OCI-LY1 (cell line): ENCODE data around the gene SLC39A12.

Experiments
- H2AFZ ChIP-seq: fragments of 200-600 bp; sonication (generic), shearing (Covaris generic); 2 replicates; pipeline ENCODE4 v1.6.0; 2014; ENCODE audit warnings: antibody characterized with exemption, mild to moderate bottlenecking, low read length
- H3F3A ChIP-seq: fragments of 200-600 bp; sonication (generic), shearing (Covaris generic); 2 replicates; pipeline ENCODE4 v1.6.0; 2014; ENCODE audit warnings: mild to moderate bottlenecking, antibody characterized with exemption, low read length, moderate library complexity; ENCODE audit not compliant: insufficient read depth
- H3K27ac ChIP-seq: fragments of 200-600 bp; sonication (generic); 2 replicates; pipeline ENCODE4 v1.5.1; 2014; ENCODE audit warnings: low read length, mixed run types, mild to moderate bottlenecking, low read depth; ENCODE audit not compliant: poor library complexity, severe bottlenecking
- H3K27me3 ChIP-seq: fragments of 200-600 bp; sonication (generic); 2 replicates; pipeline ENCODE4 v1.6.0; 2014; ENCODE audit warnings: antibody characterized with exemption, mild to moderate bottlenecking, low read length, moderate library complexity; ENCODE audit not compliant: insufficient read depth
- H3K36me3 ChIP-seq: fragments of 200-600 bp; sonication (generic); 2 replicates; pipeline ENCODE4 v1.6.1; 2014; ENCODE audit warnings: mild to moderate bottlenecking, antibody characterized with exemption, low read length, moderate library complexity, mixed read lengths; ENCODE audit not compliant: insufficient read depth
- H3K4me1 ChIP-seq: fragments of 200-600 bp; sonication (generic); 2 replicates; pipeline ENCODE4 v1.5.1; 2014; ENCODE audit warnings: mild to moderate bottlenecking, low read length, moderate library complexity; ENCODE audit not compliant: insufficient read depth, severe bottlenecking
- H3K4me2 ChIP-seq: fragments of 200-600 bp; sonication (generic), shearing (Covaris generic); 2 replicates; pipeline ENCODE4 v1.6.1; 2014; ENCODE audit warnings: low read length
- H3K4me3 ChIP-seq: fragments of 200-600 bp; sonication (generic); 2 replicates; pipeline ENCODE4 v1.5.1; 2014; ENCODE audit warnings: low read length, low read depth, mild to moderate bottlenecking, mixed read lengths; ENCODE audit not compliant: poor library complexity, severe bottlenecking
- H3K79me2 ChIP-seq: fragments of 200-600 bp; shearing (Covaris generic); 2 replicates; pipeline ENCODE4 v1.6.1; 2016; ENCODE audit warnings: mixed run types, low read length, mixed read lengths; ENCODE audit not compliant: insufficient read depth
- H3K9ac ChIP-seq: fragments of 200-600 bp; sonication (generic), shearing (Covaris generic); 2 replicates; pipeline ENCODE4 v1.6.1; 2014; ENCODE audit warnings: mild to moderate bottlenecking, low read length, mixed read lengths
- H3K9me2 ChIP-seq: fragments of 200-600 bp; sonication (generic), shearing (Covaris generic); 2 replicates; pipeline ENCODE4 v1.6.1; 2014; ENCODE audit warnings: low read depth, mild to moderate bottlenecking, low read length, mixed read lengths
- H3K9me3 ChIP-seq: fragments of 200-600 bp; shearing (Covaris generic); 2 replicates; pipeline ENCODE4 v1.6.1; 2014; ENCODE audit warnings: low read length, mixed read lengths
- H4K20me1 ChIP-seq: fragments of 200-600 bp; sonication (generic), shearing (Covaris generic); 2 replicates; pipeline ENCODE4 v1.6.0; 2016; ENCODE audit warnings: mild to moderate bottlenecking, low read length; ENCODE audit not compliant: insufficient read depth
- EZH2 ChIP-seq: fragments of 200-600 bp; sonication (generic), shearing (Covaris generic); IDR thresholded peaks from 2 replicates; pipeline ENCODE4 v1.8.0; 2017; ENCODE audit warnings: borderline replicate concordance, mixed run types, mild to moderate bottlenecking, antibody characterized with exemption, low read length, moderate library complexity, mixed read lengths
- TF ChIP-seq, protein P1 (sequence below): fragments of 200-600 bp; sonication (generic), shearing (Covaris generic); IDR thresholded peaks from 2 replicates; pipeline ENCODE4 v1.5.1; 2017; ENCODE audit warnings: mild to moderate bottlenecking, antibody characterized with exemption, low read length, moderate library complexity, mixed read lengths

Gene SLC39A12

DNA sequence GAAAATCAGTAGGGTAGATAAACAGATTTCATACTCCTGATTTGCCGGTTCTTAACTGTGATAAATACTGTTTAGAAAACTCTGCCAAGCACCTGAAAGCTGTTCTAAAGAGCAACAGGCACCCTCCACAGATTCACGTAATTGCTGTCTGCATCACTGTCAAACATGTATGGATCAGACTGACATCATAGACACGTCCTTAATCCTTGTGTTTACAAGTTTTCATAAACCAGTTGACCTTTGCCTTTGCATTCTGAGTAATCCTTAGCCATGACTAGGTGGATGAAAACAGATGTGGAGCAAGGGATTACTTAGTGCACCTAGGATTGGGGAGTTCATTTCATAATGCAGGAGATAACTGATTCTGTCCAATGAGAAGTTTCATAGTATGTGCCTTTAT is 41.6 kb downstream of the SLC39A12 start:
- TF ChIP-seq EZH2, result no peak
- TF ChIP-seq, protein P1, sequence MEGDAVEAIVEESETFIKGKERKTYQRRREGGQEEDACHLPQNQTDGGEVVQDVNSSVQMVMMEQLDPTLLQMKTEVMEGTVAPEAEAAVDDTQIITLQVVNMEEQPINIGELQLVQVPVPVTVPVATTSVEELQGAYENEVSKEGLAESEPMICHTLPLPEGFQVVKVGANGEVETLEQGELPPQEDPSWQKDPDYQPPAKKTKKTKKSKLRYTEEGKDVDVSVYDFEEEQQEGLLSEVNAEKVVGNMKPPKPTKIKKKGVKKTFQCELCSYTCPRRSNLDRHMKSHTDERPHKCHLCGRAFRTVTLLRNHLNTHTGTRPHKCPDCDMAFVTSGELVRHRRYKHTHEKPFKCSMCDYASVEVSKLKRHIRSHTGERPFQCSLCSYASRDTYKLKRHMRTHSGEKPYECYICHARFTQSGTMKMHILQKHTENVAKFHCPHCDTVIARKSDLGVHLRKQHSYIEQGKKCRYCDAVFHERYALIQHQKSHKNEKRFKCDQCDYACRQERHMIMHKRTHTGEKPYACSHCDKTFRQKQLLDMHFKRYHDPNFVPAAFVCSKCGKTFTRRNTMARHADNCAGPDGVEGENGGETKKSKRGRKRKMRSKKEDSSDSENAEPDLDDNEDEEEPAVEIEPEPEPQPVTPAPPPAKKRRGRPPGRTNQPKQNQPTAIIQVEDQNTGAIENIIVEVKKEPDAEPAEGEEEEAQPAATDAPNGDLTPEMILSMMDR, result no peak
- no peak overlapping the region for H3K4me2 ChIP-seq

GRCh38 chr10:18000601-18001000 is 48.9 kb downstream of the SLC39A12 start:
- Histone ChIP-seq H3K4me2 (no peak overlapping the region), H3K27ac (no peak overlapping the region), H3K4me3 (no peak overlapping the region), H3K9me3 (no peaks in the 10 kb centered on the region), H3K36me3 (no peaks in the 10 kb centered on the region), H4K20me1 (no peaks in the 10 kb centered on the region), H3K9ac (no peak overlapping the region), H3F3A (no peaks in the 10 kb centered on the region), H3K9me2 (no peaks in the 10 kb centered on the region), H3K27me3 (no peaks in the 10 kb centered on the region), H3K4me1 (no peaks in the 10 kb centered on the region), H2AFZ (no peak overlapping the region), H3K79me2 (no peaks in the 10 kb centered on the region)
- no peak for TF ChIP-seq EZH2
- TF ChIP-seq, protein P1, result no peak

More for the DNA sequence above, 41.6 kb downstream of the SLC39A12 start:
- Histone ChIP-seq H3K9me2 (no peaks in the 10 kb centered on the region), H3K27ac (no peak overlapping the region), H3K4me1 (no peaks in the 10 kb centered on the region), H2AFZ (no peak overlapping the region), H3K9me3 (no peaks in the 10 kb centered on the region), H3K9ac (no peak overlapping the region), H3K27me3 (no peaks in the 10 kb centered on the region), H4K20me1 (no peaks in the 10 kb centered on the region), H3F3A (no peaks in the 10 kb centered on the region), H3K79me2 (no peaks in the 10 kb centered on the region), H3K4me3 (no peak overlapping the region), H3K36me3 (no peaks in the 10 kb centered on the region)

DNA sequence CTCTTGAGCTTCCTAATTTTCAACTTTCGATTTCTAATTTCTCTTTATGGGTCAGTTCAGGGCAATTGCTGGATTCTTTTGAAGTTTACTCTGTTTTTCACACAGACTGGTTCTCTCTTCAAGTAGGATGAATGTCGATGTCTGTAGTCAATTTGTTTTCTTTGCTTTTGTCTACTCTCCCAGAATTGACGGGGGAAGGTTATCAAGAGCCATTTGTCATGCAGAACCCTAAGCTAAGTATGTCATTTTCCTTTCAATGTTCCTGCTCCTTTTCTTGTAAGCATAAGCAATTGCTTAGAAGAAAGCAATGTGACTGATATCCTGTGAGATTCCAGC is 53.7 kb downstream of the SLC39A12 start:
- Histone ChIP-seq H3K79me2 (no peaks in the 10 kb centered on the region), H3K4me2 (no peak overlapping the region), H3K4me3 (no peak overlapping the region), H3K9me3 (no peaks in the 10 kb centered on the region), H3K9me2 (no peaks in the 10 kb centered on the region), H3K9ac (no peak overlapping the region), H2AFZ (no peak overlapping the region), H3K27me3 (no peaks in the 10 kb centered on the region), H3K36me3 (no peaks in the 10 kb centered on the region), H3K4me1 (no peaks in the 10 kb centered on the region), H3F3A (no peaks in the 10 kb centered on the region), H4K20me1 (no peaks in the 10 kb centered on the region), H3K27ac (no peak overlapping the region)
- TF ChIP-seq, protein P1, result no peak
- no peak for TF ChIP-seq EZH2
